ENCODE data around the gene PAN3.

DNA sequence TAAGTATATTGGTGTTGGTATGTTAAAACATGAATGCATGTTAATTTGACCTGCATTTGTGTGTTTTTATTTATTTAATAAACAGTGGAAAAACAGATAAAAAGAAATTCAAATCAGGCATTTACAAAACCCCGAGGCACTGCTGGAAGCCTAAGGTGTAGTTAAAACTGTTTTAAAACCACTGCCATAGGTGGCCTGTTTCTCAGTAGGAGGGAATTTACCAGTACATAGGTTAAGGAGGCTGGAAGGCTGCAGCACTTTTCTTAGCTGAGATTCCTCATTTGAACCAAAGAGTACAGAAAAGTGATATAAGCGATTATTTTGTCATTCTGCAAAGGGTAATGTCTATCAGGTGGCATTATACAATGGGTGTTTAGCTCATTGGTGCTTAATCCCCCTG, 99.6 kb downstream of the PAN3 start:
- TF ChIP-seq POLR2A (IDR thresholded peaks at IDR 0.05; ENCODE audit: low read length): no peak
- TF ChIP-seq GATA1 (IDR thresholded peaks at IDR 0.05; ENCODE audit: low read depth, low read length): no peak
